Esophagus muscularis mucosa (tissue), 4 donors: Measurements from ENCODE around the gene SOX5.

Experiments used
- EP300 ChIP-seq: sonication (generic); formaldehyde crosslinking; IDR thresholded peaks from one replicate; pipeline ENCODE4 v1.6.1; 2017; ENCODE audit warnings: antibody characterized with exemption
- POLR2A ChIP-seq: fragments of 450-650 bp; IDR thresholded peaks from one replicate; pipeline ENCODE4 v1.6.1; 2017; ENCODE audit warnings: antibody characterized with exemption, moderate library complexity, mild to moderate bottlenecking, low read depth
- POLR2AphosphoS5 ChIP-seq, 2 donors: sonication (generic); formaldehyde crosslinking; IDR thresholded peaks; one replicate each; pipeline ENCODE4 v1.6.1; 2017; ENCODE audit warnings: antibody characterized with exemption in 2 of 2
- TF ChIP-seq, protein P1 (sequence below), 3 experiments: fragments of 200-600 bp in 2 of 3; fragments of 450-650 bp in 1 of 3; sonication (generic) in 2 of 3; IDR thresholded peaks; one replicate each; pipeline ENCODE4 v1.5.1; 2017 to 2019; ENCODE audit warnings: antibody characterized with exemption in 3 of 3, mild to moderate bottlenecking in 2 of 3, moderate library complexity in 1 of 3

DNA sequence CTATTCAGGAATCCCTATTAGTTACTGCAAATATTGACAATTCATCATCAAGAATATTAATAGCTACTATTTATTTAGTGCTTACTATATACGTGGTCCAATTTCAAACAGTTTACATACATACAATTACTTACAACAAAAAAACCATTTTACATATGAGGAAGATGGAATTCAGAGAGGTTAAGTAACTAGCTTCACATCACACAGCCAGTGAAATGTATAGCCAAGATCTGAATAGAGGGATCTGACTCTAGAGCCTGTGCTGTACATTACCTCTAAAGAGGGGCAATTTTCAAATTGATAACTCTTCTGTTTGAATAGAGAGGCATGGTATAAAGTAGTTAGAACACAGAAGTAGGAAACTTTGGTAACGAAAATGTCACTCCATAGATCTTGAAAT, 18.3 kb downstream of the SOX5 start:
- TF ChIP-seq, protein P1, sequence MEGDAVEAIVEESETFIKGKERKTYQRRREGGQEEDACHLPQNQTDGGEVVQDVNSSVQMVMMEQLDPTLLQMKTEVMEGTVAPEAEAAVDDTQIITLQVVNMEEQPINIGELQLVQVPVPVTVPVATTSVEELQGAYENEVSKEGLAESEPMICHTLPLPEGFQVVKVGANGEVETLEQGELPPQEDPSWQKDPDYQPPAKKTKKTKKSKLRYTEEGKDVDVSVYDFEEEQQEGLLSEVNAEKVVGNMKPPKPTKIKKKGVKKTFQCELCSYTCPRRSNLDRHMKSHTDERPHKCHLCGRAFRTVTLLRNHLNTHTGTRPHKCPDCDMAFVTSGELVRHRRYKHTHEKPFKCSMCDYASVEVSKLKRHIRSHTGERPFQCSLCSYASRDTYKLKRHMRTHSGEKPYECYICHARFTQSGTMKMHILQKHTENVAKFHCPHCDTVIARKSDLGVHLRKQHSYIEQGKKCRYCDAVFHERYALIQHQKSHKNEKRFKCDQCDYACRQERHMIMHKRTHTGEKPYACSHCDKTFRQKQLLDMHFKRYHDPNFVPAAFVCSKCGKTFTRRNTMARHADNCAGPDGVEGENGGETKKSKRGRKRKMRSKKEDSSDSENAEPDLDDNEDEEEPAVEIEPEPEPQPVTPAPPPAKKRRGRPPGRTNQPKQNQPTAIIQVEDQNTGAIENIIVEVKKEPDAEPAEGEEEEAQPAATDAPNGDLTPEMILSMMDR (IDR thresholded peaks at IDR 0.05): no peak
- TF ChIP-seq POLR2AphosphoS5 (IDR thresholded peaks at IDR 0.05) (no peak), EP300 (no peak), POLR2A (no peak)
